ELF-1 (cell line): Measurements from ENCODE around the gene EP300.
A peak's percentile ranks its signal among the peaks of the same experiment; 100 is the strongest.
"Not testable (repeated sequence)": the region's sequence is repeated elsewhere in the genome, so short reads cannot be mapped to it uniquely, and the experiment has no call there.

Source experiments
- DNase-seq: peaks from one replicate; pipeline ENCODE4 v3.0.0-alpha.2; 2016; ENCODE audit warnings: low read depth, low spot score

The EP300 gene

GRCh38 chr22:41078931-41079330 lies 13.5 kb upstream of the EP300 start:
- no peak for DNase-seq

GRCh38 chr22:41085842-41086241 lies 6.5 kb upstream of the EP300 start:
- no peak for DNase-seq

- peak; percentile 98 for DNase-seq
These were observed 1.0 kb upstream of the EP300 start for GRCh38 chr22:41091132-41092022.

GRCh38 chr22:41092847-41093411 lies 537 bp downstream of the EP300 start:
- peak; percentile 22 for DNase-seq

- DNase-seq, result no peak
These were observed 1.7 kb downstream of the EP300 start for GRCh38 chr22:41094041-41094593.

GRCh38 chr22:41096391-41096790 lies 4.0 kb downstream of the EP300 start:
- no peak for DNase-seq

- DNase-seq, result no peak
These were observed 4.4 kb downstream of the EP300 start for GRCh38 chr22:41096841-41097240.

- DNase-seq, result no peak
These were observed 6.6 kb downstream of the EP300 start for GRCh38 chr22:41099036-41099435.

GRCh38 chr22:41106122-41106968 lies 14.0 kb downstream of the EP300 start:
- DNase-seq, result no peak

- DNase-seq, result not testable (repeated sequence)
These were observed 14.6 kb downstream of the EP300 start for GRCh38 chr22:41106969-41107325.

- no peak for DNase-seq
These were observed 18.6 kb downstream of the EP300 start for GRCh38 chr22:41110968-41111367.

- no peak for DNase-seq
These were observed 23.9 kb downstream of the EP300 start for GRCh38 chr22:41116342-41116741.

GRCh38 chr22:41117127-41117965 lies 25.0 kb downstream of the EP300 start:
- DNase-seq, result no peak

- no peak for DNase-seq
These were observed 30.8 kb downstream of the EP300 start for GRCh38 chr22:41123151-41123550.

GRCh38 chr22:41124086-41124485 lies 31.7 kb downstream of the EP300 start:
- DNase-seq, result no peak

GRCh38 chr22:41127451-41127850 lies 35.1 kb downstream of the EP300 start:
- no peak for DNase-seq

- DNase-seq, result no peak
These were observed 36.2 kb downstream of the EP300 start for GRCh38 chr22:41128606-41129005.

GRCh38 chr22:41132550-41132949 lies 40.2 kb downstream of the EP300 start:
- DNase-seq, result no peak

- no peak for DNase-seq
These were observed 48.1 kb downstream of the EP300 start for GRCh38 chr22:41140365-41140957.

- DNase-seq, result not testable (repeated sequence)
These were observed 53.5 kb downstream of the EP300 start for GRCh38 chr22:41145921-41146320.

GRCh38 chr22:41146573-41146972 lies 54.2 kb downstream of the EP300 start:
- no peak for DNase-seq
